BLaER1 (cell line): ENCODE data around the gene SLC24A5.

Experiments used
- H3K27ac ChIP-seq: shearing (Covaris generic); formaldehyde crosslinking; 2 replicates; pipeline ENCODE4 v1.8.1; 2022
- H3K27me3 ChIP-seq: shearing (Covaris generic); formaldehyde crosslinking; 2 replicates; pipeline ENCODE4 v1.8.1; 2022
- H3K36me3 ChIP-seq: shearing (Covaris generic); formaldehyde crosslinking; 2 replicates; pipeline ENCODE4 v1.8.1; 2022
- H3K4me1 ChIP-seq: shearing (Covaris generic); formaldehyde crosslinking; 2 replicates; pipeline ENCODE4 v1.8.1; 2022
- H3K4me2 ChIP-seq: shearing (Covaris generic); formaldehyde crosslinking; 2 replicates; pipeline ENCODE4 v1.8.1; 2022
- H3K4me3 ChIP-seq: shearing (Covaris generic); formaldehyde crosslinking; 2 replicates; pipeline ENCODE4 v1.8.1; 2022
- H3K9ac ChIP-seq: shearing (Covaris generic); formaldehyde crosslinking; 2 replicates; pipeline ENCODE4 v1.8.1; 2022
- H3K9me3 ChIP-seq: shearing (Covaris generic); formaldehyde crosslinking; 2 replicates; pipeline ENCODE4 v1.8.1; 2022
- H4K20me1 ChIP-seq: shearing (Covaris generic); formaldehyde crosslinking; 2 replicates; pipeline ENCODE4 v1.8.1; 2022
- Cebpa-rat ChIP-seq: shearing (Covaris generic); IDR thresholded peaks from 2 replicates; pipeline ENCODE4 v1.8.1; 2022

Gene SLC24A5

DNA sequence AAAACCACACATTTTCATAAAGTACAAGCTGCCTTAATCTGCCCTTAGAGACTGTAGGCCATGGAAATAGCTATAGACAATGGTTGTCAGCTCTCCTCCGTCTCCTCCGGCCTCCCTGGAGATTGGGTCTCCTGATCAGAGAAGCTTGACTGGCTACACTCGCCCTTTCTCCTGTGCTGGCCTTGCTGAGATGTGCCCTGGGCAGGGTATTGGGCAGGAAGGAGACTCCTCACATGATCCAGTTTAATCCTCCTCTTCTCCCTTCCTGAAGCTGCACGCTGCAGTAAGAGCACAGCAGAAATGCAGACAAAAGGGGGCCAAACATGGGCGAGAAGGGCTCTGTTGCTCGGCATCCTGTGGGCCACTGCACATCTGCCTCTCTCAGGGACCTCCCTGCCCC lies at the start of gene SLC24A5:
SLC24A5 (plus strand) TSS at position 246 of the 400 bp plus-strand sequence; CDS start at position 301, 55 bp downstream.
- TF ChIP-seq Cebpa-rat = no peak
- H3K4me3 ChIP-seq = no peak within 1 kb of the TSS
- no peak within 1 kb of the TSS for H3K9ac ChIP-seq
- H3K27ac ChIP-seq = no peak within 1 kb of the TSS
- no peaks in the 10 kb centered on the region for H3K36me3 ChIP-seq
- no peaks in the 10 kb centered on the region for H3K4me1 ChIP-seq
- H3K27me3 ChIP-seq = no peaks in the 10 kb centered on the region
- H3K4me2 ChIP-seq = no peak within 1 kb of the TSS
- no peaks in the 10 kb centered on the region for H4K20me1 ChIP-seq
- no peaks in the 10 kb centered on the region for H3K9me3 ChIP-seq

- H3K36me3 ChIP-seq = no peaks in the 10 kb centered on the region
- H3K9ac ChIP-seq = no peak overlapping the region
- H3K4me2 ChIP-seq = no peak overlapping the region
- H3K4me3 ChIP-seq = no peak overlapping the region
- H3K4me1 ChIP-seq = no peaks in the 10 kb centered on the region
- H3K27ac ChIP-seq = no peak overlapping the region
- H4K20me1 ChIP-seq = no peaks in the 10 kb centered on the region
- H3K9me3 ChIP-seq = no peaks in the 10 kb centered on the region
- no peak for TF ChIP-seq Cebpa-rat
- H3K27me3 ChIP-seq = no peaks in the 10 kb centered on the region
Observed at GRCh38 chr15:48072941-48073340, 47.8 kb upstream of the SLC24A5 start.

GRCh38 chr15:48073881-48074280 lies 46.9 kb upstream of the SLC24A5 start:
- Histone ChIP-seq H3K4me3 (no peak overlapping the region), H3K4me1 (no peaks in the 10 kb centered on the region), H3K27me3 (no peaks in the 10 kb centered on the region), H4K20me1 (no peaks in the 10 kb centered on the region), H3K9ac (no peak overlapping the region), H3K4me2 (no peak overlapping the region), H3K27ac (no peak overlapping the region), H3K9me3 (no peaks in the 10 kb centered on the region), H3K36me3 (no peaks in the 10 kb centered on the region)
- TF ChIP-seq Cebpa-rat = no peak

DNA sequence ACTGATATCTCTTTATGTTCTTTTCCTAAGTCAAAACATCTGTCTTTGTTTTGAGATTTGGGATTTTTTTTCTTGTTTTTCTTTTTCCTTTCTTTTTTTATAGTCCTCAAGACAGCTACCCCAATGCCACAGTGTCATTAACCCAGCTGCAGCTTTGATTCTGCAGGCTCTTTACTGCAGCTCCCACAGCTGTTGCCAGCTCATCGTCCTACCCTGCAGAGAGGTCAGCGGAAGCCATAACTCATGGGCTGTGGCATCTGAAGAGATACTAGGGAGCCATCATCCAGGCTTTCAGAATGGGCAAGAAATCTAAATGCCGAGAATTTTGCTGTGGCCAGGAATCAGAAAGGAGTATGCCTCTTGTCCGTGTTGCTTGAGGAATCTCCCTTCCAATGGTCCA lies 44.3 kb upstream of the SLC24A5 start:
- Histone ChIP-seq H3K36me3 (no peaks in the 10 kb centered on the region), H4K20me1 (no peaks in the 10 kb centered on the region), H3K4me2 (no peak overlapping the region), H3K4me3 (no peak overlapping the region), H3K27me3 (no peaks in the 10 kb centered on the region), H3K4me1 (no peaks in the 10 kb centered on the region), H3K27ac (no peak overlapping the region), H3K9me3 (no peaks in the 10 kb centered on the region), H3K9ac (no peak overlapping the region)
- no peak for TF ChIP-seq Cebpa-rat

GRCh38 chr15:48077616-48078184 lies 43.1 kb upstream of the SLC24A5 start:
- Histone ChIP-seq H3K36me3 (no peaks in the 10 kb centered on the region), H3K4me3 (no peak overlapping the region), H3K27me3 (no peaks in the 10 kb centered on the region), H3K9ac (no peak overlapping the region), H3K27ac (no peak overlapping the region), H4K20me1 (no peaks in the 10 kb centered on the region), H3K9me3 (no peaks in the 10 kb centered on the region), H3K4me2 (no peak overlapping the region), H3K4me1 (no peaks in the 10 kb centered on the region)
- no peak for TF ChIP-seq Cebpa-rat

DNA sequence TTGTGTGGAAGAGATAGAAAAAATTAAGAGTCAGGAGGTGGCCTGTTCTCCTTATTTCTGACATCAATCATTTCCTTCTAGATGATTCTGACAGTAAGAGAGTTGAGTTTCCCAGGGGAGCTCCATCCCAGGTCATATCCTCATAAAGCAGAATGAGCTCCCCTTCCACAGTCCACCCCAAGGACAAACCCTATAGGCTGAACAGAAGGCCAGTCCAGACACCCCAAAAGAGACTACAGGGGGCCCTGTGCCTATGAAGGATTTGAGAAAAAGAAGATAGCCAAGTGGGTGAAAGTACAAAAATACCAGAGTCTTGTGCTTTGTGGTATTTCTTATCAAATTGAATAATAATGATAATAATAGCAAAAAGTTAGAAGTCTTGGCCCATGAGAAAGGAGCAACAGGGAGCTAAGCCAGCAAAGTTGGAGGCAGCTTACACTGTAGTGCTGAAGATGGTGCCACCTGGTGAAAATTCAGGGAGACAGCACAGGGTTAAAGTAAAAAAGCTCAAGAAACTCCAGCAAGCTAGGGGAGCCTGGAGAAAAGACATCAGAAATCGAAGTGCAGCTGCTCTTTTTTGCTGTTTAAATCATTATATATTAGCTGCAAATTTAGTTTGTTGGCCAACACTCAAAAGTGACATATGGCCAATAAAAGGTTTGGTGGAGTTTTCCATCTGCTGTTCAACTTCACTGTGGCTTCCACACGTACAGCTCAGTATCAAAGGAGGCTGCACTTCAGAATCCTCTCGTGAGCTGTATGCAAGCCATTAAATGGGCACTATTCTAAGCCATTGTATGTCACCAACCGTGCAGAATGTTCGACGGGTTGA lies 35.8 kb upstream of the SLC24A5 start:
- TF ChIP-seq Cebpa-rat = no peak
- H3K4me2 ChIP-seq = no peak overlapping the region
- H3K4me1 ChIP-seq = no peaks in the 10 kb centered on the region

GRCh38 chr15:48085591-48085930 lies 35.2 kb upstream of the SLC24A5 start:
- H4K20me1 ChIP-seq = no peaks in the 10 kb centered on the region
- no peak overlapping the region for H3K9ac ChIP-seq
- H3K27me3 ChIP-seq = no peaks in the 10 kb centered on the region
- TF ChIP-seq Cebpa-rat = no peak
- no peak overlapping the region for H3K27ac ChIP-seq
- no peak overlapping the region for H3K4me3 ChIP-seq
- no peaks in the 10 kb centered on the region for H3K9me3 ChIP-seq
- H3K36me3 ChIP-seq = no peaks in the 10 kb centered on the region
- no peaks in the 10 kb centered on the region for H3K4me1 ChIP-seq
- H3K4me2 ChIP-seq = no peak overlapping the region

More for the DNA sequence above, 35.8 kb upstream of the SLC24A5 start:
- Histone ChIP-seq H3K27me3 (no peaks in the 10 kb centered on the region), H3K9me3 (no peaks in the 10 kb centered on the region), H3K9ac (no peak overlapping the region), H4K20me1 (no peaks in the 10 kb centered on the region), H3K27ac (no peak overlapping the region), H3K4me3 (no peak overlapping the region), H3K36me3 (no peaks in the 10 kb centered on the region)

- Histone ChIP-seq H3K36me3 (no peaks in the 10 kb centered on the region), H3K9ac (no peak overlapping the region), H3K27ac (no peak overlapping the region), H3K4me2 (no peak overlapping the region), H3K9me3 (no peaks in the 10 kb centered on the region), H3K4me1 (no peaks in the 10 kb centered on the region), H4K20me1 (no peaks in the 10 kb centered on the region), H3K4me3 (no peak overlapping the region), H3K27me3 (no peaks in the 10 kb centered on the region)
- TF ChIP-seq Cebpa-rat = no peak
Observed at GRCh38 chr15:48086133-48086532, 34.7 kb upstream of the SLC24A5 start.

DNA sequence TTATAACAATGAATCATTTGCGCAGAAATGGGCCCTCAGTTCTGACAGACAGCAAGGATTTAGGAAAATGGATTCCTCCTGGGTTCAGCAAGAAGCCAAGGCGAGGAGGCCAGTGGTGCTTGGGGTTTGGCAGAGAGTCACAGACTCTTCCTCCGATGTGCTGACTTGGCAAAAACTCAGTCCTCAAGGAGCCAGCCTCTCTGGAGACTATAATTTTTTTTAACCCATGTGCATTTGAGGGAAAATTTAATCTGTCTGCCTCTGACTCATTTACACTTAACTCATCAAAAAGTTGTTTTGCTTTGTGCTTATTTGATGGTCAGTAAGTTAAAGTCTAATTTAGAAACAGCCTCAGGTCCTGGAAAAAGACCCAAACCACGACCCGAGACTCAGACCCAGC lies 34.2 kb upstream of the SLC24A5 start:
- no peaks in the 10 kb centered on the region for H3K27me3 ChIP-seq
- H3K27ac ChIP-seq = no peak overlapping the region
- H3K4me1 ChIP-seq = no peaks in the 10 kb centered on the region
- no peak overlapping the region for H3K4me2 ChIP-seq
- H3K36me3 ChIP-seq = no peaks in the 10 kb centered on the region
- no peak overlapping the region for H3K4me3 ChIP-seq
- H3K9ac ChIP-seq = no peak overlapping the region
- no peaks in the 10 kb centered on the region for H3K9me3 ChIP-seq
- no peak for TF ChIP-seq Cebpa-rat
- H4K20me1 ChIP-seq = no peaks in the 10 kb centered on the region

DNA sequence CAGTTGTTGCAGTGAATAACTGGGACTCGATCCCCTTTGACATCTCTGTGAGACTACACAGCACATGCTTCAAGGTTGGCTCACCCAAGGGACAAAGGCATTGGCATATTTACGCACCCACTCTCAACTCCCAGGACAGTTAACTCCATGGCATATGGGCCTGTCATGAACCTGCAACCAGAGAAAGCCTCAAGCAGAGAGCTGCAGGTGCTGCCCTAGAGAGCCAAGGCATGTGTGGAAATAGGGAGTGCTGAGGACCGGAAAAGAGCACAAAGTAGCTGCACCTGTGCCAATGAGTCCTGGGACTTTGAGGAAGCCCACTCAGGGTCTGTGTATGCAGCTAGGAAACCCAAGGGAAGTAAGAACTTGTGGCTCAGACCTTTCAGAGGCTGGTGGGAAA lies 32.9 kb upstream of the SLC24A5 start:
- no peak overlapping the region for H3K4me3 ChIP-seq
- no peaks in the 10 kb centered on the region for H3K36me3 ChIP-seq
- H3K9me3 ChIP-seq = no peaks in the 10 kb centered on the region
- no peak for TF ChIP-seq Cebpa-rat
- H3K9ac ChIP-seq = no peak overlapping the region
- no peaks in the 10 kb centered on the region for H4K20me1 ChIP-seq
- no peaks in the 10 kb centered on the region for H3K4me1 ChIP-seq
- no peak overlapping the region for H3K4me2 ChIP-seq
- H3K27ac ChIP-seq = no peak overlapping the region
- no peaks in the 10 kb centered on the region for H3K27me3 ChIP-seq
